Tibial artery (tissue), 4 donors: ENCODE results near the gene COL20A1.
"Not testable (repeated sequence)": the region's sequence is repeated elsewhere in the genome, so short reads cannot be mapped to it uniquely, and the experiment has no call there.

Source experiments
- DNase-seq, 2 donors: peaks; one replicate each; pipeline ENCODE4 v3.0.0-alpha.2; 2019
- H3K27ac ChIP-seq, 2 donors: fragments of 200-600 bp; sonication (generic) in 1 of 2; 1 replicate in 1 of 2; 2 replicates in 1 of 2; pipeline ENCODE4 v1.5.1; 2018 to 2019; ENCODE audit warnings: mild to moderate bottlenecking in 1 of 2
- H3K27me3 ChIP-seq, 2 donors: fragments of 200-600 bp; sonication (generic) in 1 of 2; one replicate each; pipeline versions ENCODE4 v1.5.1 to v1.6.0; 2016 to 2019
- H3K36me3 ChIP-seq, 3 donors: fragments of 200-600 bp; sonication (generic) in 2 of 3; one replicate each; pipeline ENCODE4 v1.5.1; 2016 to 2019; ENCODE audit warnings: mild to moderate bottlenecking in 2 of 3
- H3K4me1 ChIP-seq, 4 donors: fragments of 200-600 bp; sonication (generic) in 2 of 4; 1 replicate in 3 of 4; 2 replicates in 1 of 4; pipeline ENCODE4 v1.5.1; 2016 to 2019
- H3K4me3 ChIP-seq, 2 donors: fragments of 200-600 bp; sonication (generic) in 1 of 2; 1 replicate in 1 of 2; 2 replicates in 1 of 2; pipeline ENCODE4 v1.5.1; 2018 to 2019; ENCODE audit warnings: mild to moderate bottlenecking in 2 of 2
- H3K9me3 ChIP-seq, 3 donors: fragments of 200-600 bp; sonication (generic) in 1 of 3; one replicate each; pipeline ENCODE4 v1.5.1; 2016 to 2019
- intact Hi-C: fragments of 100-400 bp; cut with DNase I; formaldehyde crosslinking; loops from one replicate; pipeline ENCODE4 v1.15.0; 2023; ENCODE audit warnings: low total_unique reads
- TF ChIP-seq, protein P1 (sequence below), 2 experiments: fragments of 200-600 bp in 1 of 2; fragments of 450-650 bp in 1 of 2; IDR thresholded peaks; one replicate each; pipeline ENCODE4 v1.5.1; 2017 to 2019; ENCODE audit warnings: antibody characterized with exemption in 2 of 2, mild to moderate bottlenecking in 1 of 2, moderate library complexity in 1 of 2

COL20A1 gene

DNA sequence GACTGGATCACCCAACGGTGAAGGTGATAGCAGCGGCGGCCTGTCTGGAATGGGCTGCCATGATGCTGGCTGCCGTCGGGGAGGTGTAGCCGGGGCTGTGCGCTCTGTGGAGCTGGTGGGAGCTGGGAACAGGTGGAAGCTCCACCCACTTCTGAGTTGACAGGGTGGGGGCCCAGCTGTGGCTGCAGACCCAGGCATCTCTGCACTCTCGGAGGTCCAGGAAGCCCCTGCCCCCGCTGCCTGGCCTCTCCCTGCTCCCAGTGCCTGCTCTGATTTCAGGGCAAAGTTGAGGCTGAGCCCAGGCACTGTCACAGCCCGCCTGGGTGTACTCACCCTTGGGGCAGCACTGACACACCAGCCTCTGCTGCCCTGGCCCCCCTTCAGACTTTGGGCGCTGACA lies 86.3 kb downstream of the COL20A1 start:
- intact Hi-C loops, result no loop called here
- Histone ChIP-seq H3K36me3 (no peaks in the 10 kb centered on the region), H3K27ac (no peak overlapping the region), H3K4me3 (no peak overlapping the region), H3K4me1 (no peaks in the 10 kb centered on the region), H3K9me3 (no peaks in the 10 kb centered on the region), H3K27me3 (peaks cover 0 to 96% of the 10 kb centered on the region in 2 donors)
- TF ChIP-seq, protein P1, sequence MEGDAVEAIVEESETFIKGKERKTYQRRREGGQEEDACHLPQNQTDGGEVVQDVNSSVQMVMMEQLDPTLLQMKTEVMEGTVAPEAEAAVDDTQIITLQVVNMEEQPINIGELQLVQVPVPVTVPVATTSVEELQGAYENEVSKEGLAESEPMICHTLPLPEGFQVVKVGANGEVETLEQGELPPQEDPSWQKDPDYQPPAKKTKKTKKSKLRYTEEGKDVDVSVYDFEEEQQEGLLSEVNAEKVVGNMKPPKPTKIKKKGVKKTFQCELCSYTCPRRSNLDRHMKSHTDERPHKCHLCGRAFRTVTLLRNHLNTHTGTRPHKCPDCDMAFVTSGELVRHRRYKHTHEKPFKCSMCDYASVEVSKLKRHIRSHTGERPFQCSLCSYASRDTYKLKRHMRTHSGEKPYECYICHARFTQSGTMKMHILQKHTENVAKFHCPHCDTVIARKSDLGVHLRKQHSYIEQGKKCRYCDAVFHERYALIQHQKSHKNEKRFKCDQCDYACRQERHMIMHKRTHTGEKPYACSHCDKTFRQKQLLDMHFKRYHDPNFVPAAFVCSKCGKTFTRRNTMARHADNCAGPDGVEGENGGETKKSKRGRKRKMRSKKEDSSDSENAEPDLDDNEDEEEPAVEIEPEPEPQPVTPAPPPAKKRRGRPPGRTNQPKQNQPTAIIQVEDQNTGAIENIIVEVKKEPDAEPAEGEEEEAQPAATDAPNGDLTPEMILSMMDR (IDR thresholded peaks at IDR 0.05), result no peak
- DNase-seq, result no peak

DNA sequence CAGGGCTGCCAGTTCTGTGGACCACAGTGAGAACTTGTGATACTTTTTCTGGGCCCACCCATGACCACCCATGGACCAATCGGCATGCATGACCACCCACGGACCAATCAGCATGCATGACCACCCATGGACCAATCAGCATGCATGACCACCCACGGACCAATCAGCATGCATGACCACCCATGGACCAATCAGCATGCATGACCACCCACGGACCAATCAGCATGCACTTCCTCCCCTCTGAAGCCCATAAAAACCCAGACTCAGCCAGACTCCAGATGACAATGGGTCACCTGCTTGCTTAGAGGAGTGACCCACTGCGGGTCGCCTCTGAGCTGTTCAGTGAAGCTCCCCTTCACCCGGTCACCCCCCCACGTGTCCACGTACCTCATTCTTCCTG lies 86.9 kb downstream of the COL20A1 start:
- peaks cover 0 to 91% of the 10 kb centered on the region in 2 donors for H3K27me3 ChIP-seq
- H3K9me3 ChIP-seq, H3K36me3 ChIP-seq, H3K27ac ChIP-seq, H3K4me3 ChIP-seq, H3K4me1 ChIP-seq, DNase-seq, intact Hi-C loops: not testable (repeated sequence)

GRCh38 chr20:63380346-63380870 lies 87.4 kb downstream of the COL20A1 start:
- Histone ChIP-seq H3K9me3 (peaks cover 0 to under 1% (median 0%) of the 10 kb centered on the region in 3 donors), H3K36me3 (no peaks in the 10 kb centered on the region), H3K27me3 (peaks cover 0 to 88% of the 10 kb centered on the region in 2 donors), H3K4me3 (no peak overlapping the region), H3K4me1 (no peaks in the 10 kb centered on the region), H3K27ac (no peak overlapping the region)
- intact Hi-C loops, result no loop called here
- DNase-seq, result no peak
- TF ChIP-seq, protein P1 (IDR thresholded peaks at IDR 0.05), result no peak

- Histone ChIP-seq H3K9me3 (peaks cover 0 to 11% (median 11%) of the 10 kb centered on the region in 3 donors), H3K36me3 (no peaks in the 10 kb centered on the region), H3K4me1 (no peaks in the 10 kb centered on the region), H3K27me3 (peaks cover 0 to 73% of the 10 kb centered on the region in 2 donors), H3K4me3 (no peak overlapping the region), H3K27ac (no peak overlapping the region)
- intact Hi-C loops, result no loop called here
- TF ChIP-seq, protein P1 (IDR thresholded peaks at IDR 0.05), result peak; percentile 59 to 73
- no peak for DNase-seq
Measured at GRCh38 chr20:63381781-63382431, 88.9 kb downstream of the COL20A1 start.

DNA sequence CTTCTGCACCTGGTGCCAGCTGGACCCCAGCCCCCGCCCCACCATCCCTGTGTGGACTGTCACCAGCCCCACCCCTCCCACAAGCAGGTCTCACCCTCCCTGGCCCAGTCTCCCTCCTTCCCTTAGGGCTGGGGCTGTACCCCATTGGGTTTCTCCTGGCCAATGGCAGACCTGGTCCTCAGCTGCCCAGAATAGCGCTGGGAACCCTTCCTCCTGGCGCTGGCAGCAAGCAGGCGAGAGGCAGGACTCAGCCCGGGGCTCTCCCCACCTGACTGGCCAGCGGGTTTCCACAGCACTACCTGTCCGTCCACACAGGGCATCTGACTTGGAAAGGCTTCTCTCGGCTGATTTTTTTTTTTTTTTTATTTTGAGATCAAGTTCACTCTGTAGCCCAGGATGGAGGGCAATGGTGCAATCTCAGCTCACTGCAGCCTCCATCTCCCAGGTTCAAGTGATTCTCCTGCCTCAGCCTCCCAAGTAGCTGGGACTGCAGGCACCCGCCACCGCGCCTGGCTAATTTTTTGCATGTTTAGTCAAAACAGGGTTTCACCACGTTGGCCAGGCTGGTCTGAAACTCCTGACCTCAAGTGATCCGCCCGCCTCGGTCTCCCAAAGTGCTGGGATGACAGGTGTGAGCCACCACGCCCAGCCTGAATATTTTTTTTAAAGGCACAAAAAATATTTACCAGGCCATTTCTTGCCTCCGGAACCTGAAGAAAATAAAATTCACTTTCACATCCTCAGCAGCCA lies 89.7 kb downstream of the COL20A1 start:
- TF ChIP-seq, protein P1 (IDR thresholded peaks at IDR 0.05), result no peak
- H3K27me3 ChIP-seq, result peaks cover 0 to 65% of the 10 kb centered on the region in 2 donors
- H3K4me1 ChIP-seq, result no peaks in the 10 kb centered on the region
- no peaks in the 10 kb centered on the region for H3K36me3 ChIP-seq
- H3K9me3 ChIP-seq, result peaks cover 0 to 11% (median 11%) of the 10 kb centered on the region in 3 donors
- DNase-seq, result no peak
- intact Hi-C loops, result no loop called here
- H3K4me3 ChIP-seq, result no peak overlapping the region
- no peak overlapping the region for H3K27ac ChIP-seq

- H3K36me3 ChIP-seq, result no peaks in the 10 kb centered on the region
- intact Hi-C loops, result no loop called here
- H3K4me3 ChIP-seq, result no peak overlapping the region
- peaks cover 0 to 56% of the 10 kb centered on the region in 2 donors for H3K27me3 ChIP-seq
- no peak overlapping the region for H3K27ac ChIP-seq
- H3K9me3 ChIP-seq, result peaks cover 0 to 12% (median 11%) of the 10 kb centered on the region in 3 donors
- H3K4me1 ChIP-seq, result no peaks in the 10 kb centered on the region
- TF ChIP-seq, protein P1 (IDR thresholded peaks at IDR 0.05), result no peak
- no peak for DNase-seq
Measured at GRCh38 chr20:63383556-63383955, 90.6 kb downstream of the COL20A1 start.
